ENCODE measurements around the gene SLC35E3. TPM values are rescaled to one million over a fixed set of nuclear protein-coding genes. Genes with fewer than 3 reads are reported as not detected.

Gene SLC35E3
- total and polyA plus RNA-seq, 2 of the 13 experiments (the other 11 are each of a cell fraction or from before 2014, with no cell fraction given) = 13.0 to 22.1 TPM

- TF ChIP-seq ZSCAN20 (CRISPR knock-in tag; IDR thresholded peaks at IDR 0.05; ENCODE audit: borderline replicate concordance) (no peak), ATF7 (IDR thresholded peaks at IDR 0.05) (no peak), ATF7 (CRISPR knock-in tag; IDR thresholded peaks at IDR 0.05) (0 out of 2 replicates have a peak, but pooled peaks have one; percentile 27), THYN1 (CRISPR knock-in tag; IDR thresholded peaks at IDR 0.05; ENCODE audit: borderline replicate concordance, low read depth) (no peak), PRDM10 (CRISPR knock-in tag; IDR thresholded peaks at IDR 0.05; ENCODE audit: low read depth) (no peak; the same call in 1 of the 2 replicates), SIN3B (IDR thresholded peaks at IDR 0.05; ENCODE audit: low read length) (no peak), GZF1 (CRISPR knock-in tag; IDR thresholded peaks at IDR 0.05) (no peak; the same call in 1 of the 2 replicates), NCOA1 (CRISPR knock-in tag; IDR thresholded peaks at IDR 0.05) (no peak), KAT7 (CRISPR knock-in tag; IDR thresholded peaks at IDR 0.05; ENCODE audit: borderline replicate concordance) (no peak; the same call in 1 of the 2 replicates), CBX2 (IDR thresholded peaks at IDR 0.05; ENCODE audit: low read depth, low read length) (no peak), CBX2 (CRISPR knock-in tag; IDR thresholded peaks at IDR 0.05; ENCODE audit: low read depth) (no peak), CTCF (CRISPR knock-in tag; IDR thresholded peaks at IDR 0.05) (no peak), DBP (CRISPR knock-in tag; IDR thresholded peaks at IDR 0.05; ENCODE audit: not compliant biosample characterization) (no peak), ZSCAN12 (CRISPR knock-in tag; IDR thresholded peaks at IDR 0.05) (no peak), ARID5B (CRISPR knock-in tag; IDR thresholded peaks at IDR 0.05) (peak; percentile 33; the same call in 1 of the 2 replicates), ZNF20 (CRISPR knock-in tag; IDR thresholded peaks at IDR 0.05) (0 out of 2 replicates have a peak, but pooled peaks have one; percentile 44), NR1H2 (CRISPR knock-in tag; IDR thresholded peaks at IDR 0.05; ENCODE audit: borderline replicate concordance, low read depth) (no peak), GPN1 (CRISPR knock-in tag; IDR thresholded peaks at IDR 0.05; ENCODE audit: borderline replicate concordance) (no peak), ZNF329 (CRISPR knock-in tag; IDR thresholded peaks at IDR 0.05; ENCODE audit: low read depth) (no peak), ZNF292 (CRISPR knock-in tag; IDR thresholded peaks at IDR 0.05; ENCODE audit: borderline replicate concordance, low read depth) (peak; percentile 71)
Observed at GRCh38 chr12:68745904-68746571, at the start of gene SLC35E3 (continued).

Data from HepG2 (cell line).